SK-N-SH (cell line): Measurements from ENCODE around the gene SLC8A1. TPM values are rescaled to one million over a fixed set of nuclear protein-coding genes. Genes with fewer than 3 reads are reported as not detected.

Experiments
- CTCF ChIA-PET: fragments of 300-600, 350-600 bp; formaldehyde crosslinking; extraction: SDS; loops from one replicate; lab custom pipeline; 2021; lab: Yijun Ruan, JAX
- POLR2A ChIA-PET: fragments of 350-600 bp; sonication (Branson Sonifier 250); formaldehyde crosslinking; extraction: SDS; loops from one replicate; lab custom pipeline; 2020; ENCODE audit warnings: antibody characterized with exemption, inconsistent platforms; lab: Yijun Ruan, JAX
- DNase-seq: peaks from one replicate; pipeline ENCODE4 v3.0.0; 2012
- H2AFZ ChIP-seq: fragments of 200-600 bp; sonication (generic); 2 replicates; pipeline ENCODE4 v1.8.1; 2016; ENCODE audit warnings: antibody characterized with exemption, mild to moderate bottlenecking, low read depth
- H3F3A ChIP-seq: fragments of 200-600 bp; sonication (generic); replicated peaks from 2 replicates; pipeline ENCODE3; 2016; ENCODE audit warnings: antibody characterized with exemption, mild to moderate bottlenecking; ENCODE audit not compliant: insufficient read depth
- H3K27ac ChIP-seq, 2 experiments: fragments of 200-500 bp in 1 of 2; fragments of 200-600 bp in 1 of 2; sonication (Bioruptor generic) in 1 of 2; sonication (generic), shearing (Covaris generic) in 1 of 2; 2 replicates each; pipeline versions ENCODE4 v1.5.1 to v1.6.1; 2014 to 2016; ENCODE audit warnings: low read depth in 2 of 2, inconsistent platforms in 1 of 2, low read length in 1 of 2, mild to moderate bottlenecking in 1 of 2, mixed read lengths in 1 of 2
- H3K27me3 ChIP-seq: fragments of 200-600 bp; sonication (generic), shearing (Covaris generic); 2 replicates; pipeline ENCODE4 v1.6.1; 2016; ENCODE audit warnings: mixed run types; ENCODE audit not compliant: insufficient read depth
- H3K36me3 ChIP-seq, 2 experiments: fragments of 200-500 bp in 1 of 2; fragments of 200-600 bp in 1 of 2; sonication (Bioruptor generic) in 1 of 2; sonication (generic) in 1 of 2; replicated peaks in 1 of 2; 2 replicates each; pipeline versions ENCODE3 to v1.5.1; 2014 to 2016; ENCODE audit warnings: low read length in 1 of 2, mild to moderate bottlenecking in 1 of 2; ENCODE audit not compliant: insufficient read depth in 2 of 2, control insufficient read depth in 1 of 2
- H3K4me1 ChIP-seq, 2 experiments: fragments of 200-500 bp in 1 of 2; fragments of 200-600 bp in 1 of 2; sonication (Bioruptor generic) in 1 of 2; sonication (generic), shearing (Covaris generic) in 1 of 2; 2 replicates each; pipeline versions ENCODE4 v1.5.1 to v1.6.1; 2014 to 2016; ENCODE audit warnings: low read depth in 1 of 2, low read length in 1 of 2, mixed run types in 1 of 2; ENCODE audit not compliant: insufficient read depth in 2 of 2, control insufficient read depth in 1 of 2
- H3K4me2 ChIP-seq: fragments of 200-600 bp; sonication (generic), shearing (Covaris generic); 2 replicates; pipeline ENCODE4 v1.6.1; 2017; ENCODE audit warnings: mixed run types
- H3K4me3 ChIP-seq, 2 experiments: fragments of 200-500 bp in 1 of 2; fragments of 200-600 bp in 1 of 2; sonication (Bioruptor generic) in 1 of 2; sonication (generic), shearing (Covaris generic) in 1 of 2; 2 replicates each; pipeline versions ENCODE4 v1.5.1 to v1.8.1; 2014 to 2016; ENCODE audit warnings: low read depth in 2 of 2, inconsistent platforms in 1 of 2, low read length in 1 of 2, mild to moderate bottlenecking in 1 of 2, mixed read lengths in 1 of 2, moderate library complexity in 1 of 2
- H3K79me2 ChIP-seq: fragments of 200-600 bp; sonication (generic); 2 replicates; pipeline ENCODE4 v1.8.1; 2017; ENCODE audit warnings: mild to moderate bottlenecking; ENCODE audit not compliant: insufficient read depth
- H3K9ac ChIP-seq: fragments of 200-600 bp; sonication (generic); 2 replicates; pipeline ENCODE4 v1.6.1; 2017; ENCODE audit warnings: mixed run types
- H3K9me2 ChIP-seq: fragments of 200-600 bp; sonication (generic); 2 replicates; pipeline ENCODE4 v1.6.1; 2017; ENCODE audit warnings: mixed run types
- H3K9me3 ChIP-seq: fragments of 200-600 bp; sonication (generic); 2 replicates; pipeline ENCODE4 v1.6.1; 2017; ENCODE audit warnings: mixed run types, mild to moderate bottlenecking, moderate library complexity
- H4K20me1 ChIP-seq: fragments of 200-600 bp; sonication (generic); 2 replicates; pipeline ENCODE4 v1.6.1; 2017; ENCODE audit warnings: mild to moderate bottlenecking, mixed run types; ENCODE audit not compliant: insufficient read depth
- FOSL2 ChIP-seq: IDR thresholded peaks from 2 replicates; pipeline ENCODE4 v1.4.0; 2012; ENCODE audit warnings: low read depth, mild to moderate bottlenecking, moderate library complexity, borderline replicate concordance
- FOXM1 ChIP-seq: IDR thresholded peaks from 2 replicates; pipeline ENCODE4 v1.4.0; 2012; ENCODE audit warnings: low read depth, mild to moderate bottlenecking
- GABPA ChIP-seq: IDR thresholded peaks from 2 replicates; pipeline ENCODE4 v1.4.0; 2012; ENCODE audit warnings: low read depth, mild to moderate bottlenecking
- MAX ChIP-seq: IDR thresholded peaks from 2 replicates; pipeline ENCODE4 v1.4.0; 2012; ENCODE audit warnings: low read depth
- MEF2A ChIP-seq: IDR thresholded peaks from 2 replicates; pipeline ENCODE4 v1.4.0; 2012; ENCODE audit warnings: low read depth, borderline replicate concordance
- POLR2AphosphoS5 ChIP-seq: IDR thresholded peaks from 2 replicates; pipeline ENCODE4 v1.6.1; 2012; ENCODE audit warnings: low read depth, low read length
- RFX5 ChIP-seq: IDR thresholded peaks from 2 replicates; pipeline ENCODE4 v1.6.1; 2012; ENCODE audit warnings: mild to moderate bottlenecking, improper control_type of control experiment, low read length
- RXRA ChIP-seq: IDR thresholded peaks from 2 replicates; pipeline ENCODE4 v1.4.0; 2012; ENCODE audit warnings: low read depth, mild to moderate bottlenecking, borderline replicate concordance
- SIN3A ChIP-seq: IDR thresholded peaks from 2 replicates; pipeline ENCODE4 v1.6.1; 2012; ENCODE audit warnings: low read depth, mild to moderate bottlenecking, low read length, moderate library complexity, borderline replicate concordance
- TAF1 ChIP-seq: IDR thresholded peaks from 2 replicates; pipeline ENCODE4 v1.6.1; 2012; ENCODE audit warnings: low read depth, mild to moderate bottlenecking, low read length, moderate library complexity, borderline replicate concordance
- TCF12 ChIP-seq: IDR thresholded peaks from 2 replicates; pipeline ENCODE4 v1.4.0; 2012
- TEAD4 ChIP-seq: IDR thresholded peaks from 2 replicates; pipeline ENCODE4 v1.4.0; 2012; ENCODE audit warnings: mild to moderate bottlenecking, borderline replicate concordance; ENCODE audit not compliant: insufficient read depth
- YY1 ChIP-seq: IDR thresholded peaks from 2 replicates; pipeline ENCODE4 v1.4.0; 2012; ENCODE audit warnings: low read depth, mild to moderate bottlenecking
- ZBTB33 ChIP-seq: IDR thresholded peaks from 2 replicates; pipeline ENCODE4 v1.4.0; 2012; ENCODE audit warnings: low read depth, borderline replicate concordance
- WGBS: methylation state at CpG from one replicate; pipeline ENCODE4 v1.1.6; 2017; ENCODE audit warnings: low lambda C conversion rate; 5-methylcytosine and 5-hydroxymethylcytosine counted together
- polyA plus RNA-seq, 3 experiments: library from polyadenylated mRNA; depleted of rRNA; stranded (reverse); fragments of >200 nt; gene quantifications; 2 replicates each; pipeline ENCODE4 v1.2.3, GENCODE V29; 2012
- TF ChIP-seq, protein P1 (sequence below): IDR thresholded peaks from 2 replicates; pipeline ENCODE4 v1.6.1; 2012; ENCODE audit warnings: mild to moderate bottlenecking, low read depth, low read length, moderate library complexity

The SLC8A1 gene
- polyA plus RNA-seq, 1 of the 3 experiments (the other 2 are of a cell fraction) = 3.2 TPM

GRCh38 chr2:40190457-40190856 is 261.4 kb downstream of the SLC8A1 start:
- ChIA-PET POLR2A (no interaction called here), CTCF (interaction anchor here (1.3 to 1.8 kb wide), 3 partner anchors 10 to 258 kb away, joined by 3 to 4 read pairs (median 4); no protein-coding TSS in a partner anchor)
- H3K27me3 ChIP-seq = no peaks in the 10 kb centered on the region
- H3K36me3 ChIP-seq = no peaks in the 10 kb centered on the region
- H3K9me2 ChIP-seq = no peaks in the 10 kb centered on the region
- H3K4me2 ChIP-seq = no peak overlapping the region
- H3K4me3 ChIP-seq = no peak overlapping the region
- DNase-seq = no peak
- H3F3A ChIP-seq = no peaks in the 10 kb centered on the region
- H4K20me1 ChIP-seq = no peaks in the 10 kb centered on the region
- H3K4me1 ChIP-seq = peaks cover 0 to 8% of the 10 kb centered on the region in 2 experiments; a peak in 2 of 4 replicates
- no peak overlapping the region for H2AFZ ChIP-seq
- 70% methylated on average over 5 of the region's 5 CpGs for WGBS
- no peaks in the 10 kb centered on the region for H3K9me3 ChIP-seq
- no peaks in the 10 kb centered on the region for H3K79me2 ChIP-seq
- no peak overlapping the region for H3K9ac ChIP-seq
- no peak overlapping the region for H3K27ac ChIP-seq
- TF ChIP-seq RFX5 (no peak), YY1 (no peak), ZBTB33 (no peak), TAF1 (no peak), MEF2A (no peak), POLR2AphosphoS5 (no peak), TCF12 (no peak), TEAD4 (no peak), MAX (no peak), SIN3A (no peak), FOXM1 (no peak), RXRA (no peak), FOSL2 (no peak), GABPA (no peak)
- TF ChIP-seq, protein P1, sequence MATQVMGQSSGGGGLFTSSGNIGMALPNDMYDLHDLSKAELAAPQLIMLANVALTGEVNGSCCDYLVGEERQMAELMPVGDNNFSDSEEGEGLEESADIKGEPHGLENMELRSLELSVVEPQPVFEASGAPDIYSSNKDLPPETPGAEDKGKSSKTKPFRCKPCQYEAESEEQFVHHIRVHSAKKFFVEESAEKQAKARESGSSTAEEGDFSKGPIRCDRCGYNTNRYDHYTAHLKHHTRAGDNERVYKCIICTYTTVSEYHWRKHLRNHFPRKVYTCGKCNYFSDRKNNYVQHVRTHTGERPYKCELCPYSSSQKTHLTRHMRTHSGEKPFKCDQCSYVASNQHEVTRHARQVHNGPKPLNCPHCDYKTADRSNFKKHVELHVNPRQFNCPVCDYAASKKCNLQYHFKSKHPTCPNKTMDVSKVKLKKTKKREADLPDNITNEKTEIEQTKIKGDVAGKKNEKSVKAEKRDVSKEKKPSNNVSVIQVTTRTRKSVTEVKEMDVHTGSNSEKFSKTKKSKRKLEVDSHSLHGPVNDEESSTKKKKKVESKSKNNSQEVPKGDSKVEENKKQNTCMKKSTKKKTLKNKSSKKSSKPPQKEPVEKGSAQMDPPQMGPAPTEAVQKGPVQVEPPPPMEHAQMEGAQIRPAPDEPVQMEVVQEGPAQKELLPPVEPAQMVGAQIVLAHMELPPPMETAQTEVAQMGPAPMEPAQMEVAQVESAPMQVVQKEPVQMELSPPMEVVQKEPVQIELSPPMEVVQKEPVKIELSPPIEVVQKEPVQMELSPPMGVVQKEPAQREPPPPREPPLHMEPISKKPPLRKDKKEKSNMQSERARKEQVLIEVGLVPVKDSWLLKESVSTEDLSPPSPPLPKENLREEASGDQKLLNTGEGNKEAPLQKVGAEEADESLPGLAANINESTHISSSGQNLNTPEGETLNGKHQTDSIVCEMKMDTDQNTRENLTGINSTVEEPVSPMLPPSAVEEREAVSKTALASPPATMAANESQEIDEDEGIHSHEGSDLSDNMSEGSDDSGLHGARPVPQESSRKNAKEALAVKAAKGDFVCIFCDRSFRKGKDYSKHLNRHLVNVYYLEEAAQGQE = no peak
- TF ChIP-seq, all 33 proteins: peak for 0
